Lung (tissue), 12 donors: ENCODE results near the gene NUDT16L1. TPM values are rescaled to one million over a fixed set of nuclear protein-coding genes. Genes with fewer than 3 reads are reported as not detected.

Source experiments
- ATAC-seq: fragments of 200-7000 bp; cut with Tn5 transposase; one replicate; pipeline ENCODE4 v1.9.1; 2020; ENCODE audit warnings: moderate number of reproducible peaks; ENCODE audit not compliant: insufficient read depth, low FRiP score
- DNase-seq, 3 donors: peaks; one replicate each; pipeline ENCODE4 v3.0.0-alpha.2; 2013 to 2017
- H3K27ac ChIP-seq, 2 donors: one replicate each; pipeline ENCODE4 v1.5.1; 2013; ENCODE audit warnings: mild to moderate bottlenecking in 2 of 2, moderate library complexity in 2 of 2, control low read depth in 1 of 2, inconsistent platforms in 1 of 2, low read depth in 1 of 2, low read length in 1 of 2
- H3K27me3 ChIP-seq, 3 donors: one replicate each; pipeline ENCODE4 v1.5.1; 2013; ENCODE audit warnings: low read length in 2 of 3; ENCODE audit not compliant: control insufficient read depth in 3 of 3, insufficient read depth in 3 of 3
- H3K36me3 ChIP-seq, 4 donors: one replicate each; pipeline ENCODE4 v1.5.1; 2013; ENCODE audit warnings: low read length in 4 of 4, mild to moderate bottlenecking in 1 of 4, moderate library complexity in 1 of 4; ENCODE audit not compliant: control insufficient read depth in 4 of 4, insufficient read depth in 4 of 4
- H3K4me1 ChIP-seq, 5 donors: one replicate each; pipeline ENCODE4 v1.5.1; 2013; ENCODE audit warnings: low read length in 5 of 5, mild to moderate bottlenecking in 2 of 5, moderate library complexity in 1 of 5; ENCODE audit not compliant: control insufficient read depth in 5 of 5, insufficient read depth in 5 of 5
- H3K4me3 ChIP-seq: one replicate; pipeline ENCODE4 v1.5.1; 2013; ENCODE audit warnings: mild to moderate bottlenecking, control low read depth, moderate library complexity
- H3K9ac ChIP-seq, 2 donors: one replicate each; pipeline ENCODE4 v1.5.1; 2013; ENCODE audit warnings: low read length in 2 of 2, control low read depth in 1 of 2; ENCODE audit not compliant: insufficient read depth in 1 of 2
- H3K9me3 ChIP-seq, 4 donors: one replicate each; pipeline ENCODE4 v1.5.1; 2013; ENCODE audit warnings: low read length in 3 of 4, mild to moderate bottlenecking in 1 of 4, moderate library complexity in 1 of 4; ENCODE audit not compliant: control insufficient read depth in 4 of 4, insufficient read depth in 3 of 4
- CTCF ChIP-seq: IDR thresholded peaks from 2 replicates; pipeline ENCODE4 v1.5.1; 2012; ENCODE audit warnings: mild to moderate bottlenecking; ENCODE audit errors: control extremely low read depth, extremely low read depth
- WGBS, 2 donors: extraction: QIAGEN DNeasy Blood & Tissue Kit; methylation state at CpG; one replicate each; pipeline ENCODE4 v1.1.7; 2013; 5-methylcytosine and 5-hydroxymethylcytosine counted together
- polyA plus RNA-seq, 2 donors: library from polyadenylated mRNA; stranded (reverse); fragments of 200-250 nt; gene quantifications; one replicate each; pipeline ENCODE4 v1.2.1, GENCODE V29; 2013
- total RNA-seq, 2 donors: library from RNA; depleted of rRNA in 1 of 2; stranded (reverse); fragments of >200 nt in 1 of 2; gene quantifications; one replicate each; pipeline ENCODE4 v1.2.1, GENCODE V29; 2014 to 2021
- donor health status: control.
- donor health status: control.
- donor health status: Bipolar disorder and iron deficiency.
- donor health status: healthy.
- donor health status: DM: yes; HTN: yes; CAD: no.

NUDT16L1 gene
- total and polyA plus RNA-seq, 4 donors = 27.8 to 41.3 (median 32.3) TPM

GRCh38 chr16:4689864-4690704 is 3.3 kb upstream of the NUDT16L1 start:
- 84 to 85% methylated on average over 31 of the region's 31 CpGs for WGBS, 2 donors
- DNase-seq (no peak), ATAC-seq (no peak)
- no peak overlapping the region for H3K9ac ChIP-seq
- no peak overlapping the region for H3K27ac ChIP-seq
- H3K9me3 ChIP-seq = no peaks in the 10 kb centered on the region
- no peaks in the 10 kb centered on the region for H3K27me3 ChIP-seq
- no peak for TF ChIP-seq CTCF
- H3K4me1 ChIP-seq = peaks cover 0 to 13% (median 6%) of the 10 kb centered on the region in 5 donors
- no peak overlapping the region for H3K4me3 ChIP-seq
- peaks cover 0 to 50% (median 7%) of the 10 kb centered on the region in 4 donors for H3K36me3 ChIP-seq

DNA sequence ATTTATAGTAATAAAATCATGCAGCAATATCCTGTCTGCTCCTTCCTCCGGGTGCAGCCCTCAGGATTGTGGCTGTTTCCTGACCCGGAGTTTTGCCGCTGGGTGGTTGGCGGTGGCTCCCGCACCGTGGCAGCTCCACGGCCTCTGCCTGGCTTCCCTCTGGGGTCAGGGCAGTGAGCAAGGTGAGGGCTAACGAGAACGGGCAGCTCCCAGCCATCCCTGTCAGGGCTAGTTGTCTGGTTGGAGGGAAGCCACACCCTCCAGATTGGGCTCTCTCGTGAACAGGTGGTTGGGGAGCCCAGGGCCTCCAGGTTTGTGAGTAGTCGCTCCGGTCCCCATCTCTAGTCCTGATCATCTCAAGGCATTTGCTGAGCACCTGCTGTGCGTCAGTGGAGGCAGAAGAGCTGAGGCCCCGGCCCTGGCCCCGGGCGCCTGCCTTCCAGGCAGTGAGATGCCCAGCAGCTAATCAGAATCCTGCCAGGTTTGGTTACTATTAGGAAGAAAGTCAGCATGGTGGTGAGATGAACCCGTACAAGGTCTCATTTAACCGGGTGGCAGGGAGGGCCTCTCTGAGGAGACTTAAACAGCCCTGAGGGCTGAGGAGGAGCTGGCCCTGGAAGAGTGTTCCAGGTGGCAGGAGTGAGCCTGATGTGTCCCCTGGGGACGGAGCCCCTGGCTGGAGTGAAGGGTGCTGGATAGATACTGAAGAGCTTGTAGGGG is 2.3 kb upstream of the NUDT16L1 start:
- H3K9me3 ChIP-seq = no peaks in the 10 kb centered on the region
- TF ChIP-seq CTCF = no peak
- DNase-seq (no peak), ATAC-seq (no peak)
- peaks cover 0 to 22% (median 8%) of the 10 kb centered on the region in 5 donors for H3K4me1 ChIP-seq
- H3K27ac ChIP-seq = no peak overlapping the region
- no peaks in the 10 kb centered on the region for H3K27me3 ChIP-seq
- H3K4me3 ChIP-seq = no peak overlapping the region
- H3K36me3 ChIP-seq = peaks cover 0 to 47% (median 14%) of the 10 kb centered on the region in 4 donors
- no peak overlapping the region for H3K9ac ChIP-seq
- 50 to 62% methylated on average over 19 of the region's 19 CpGs for WGBS, 2 donors

DNA sequence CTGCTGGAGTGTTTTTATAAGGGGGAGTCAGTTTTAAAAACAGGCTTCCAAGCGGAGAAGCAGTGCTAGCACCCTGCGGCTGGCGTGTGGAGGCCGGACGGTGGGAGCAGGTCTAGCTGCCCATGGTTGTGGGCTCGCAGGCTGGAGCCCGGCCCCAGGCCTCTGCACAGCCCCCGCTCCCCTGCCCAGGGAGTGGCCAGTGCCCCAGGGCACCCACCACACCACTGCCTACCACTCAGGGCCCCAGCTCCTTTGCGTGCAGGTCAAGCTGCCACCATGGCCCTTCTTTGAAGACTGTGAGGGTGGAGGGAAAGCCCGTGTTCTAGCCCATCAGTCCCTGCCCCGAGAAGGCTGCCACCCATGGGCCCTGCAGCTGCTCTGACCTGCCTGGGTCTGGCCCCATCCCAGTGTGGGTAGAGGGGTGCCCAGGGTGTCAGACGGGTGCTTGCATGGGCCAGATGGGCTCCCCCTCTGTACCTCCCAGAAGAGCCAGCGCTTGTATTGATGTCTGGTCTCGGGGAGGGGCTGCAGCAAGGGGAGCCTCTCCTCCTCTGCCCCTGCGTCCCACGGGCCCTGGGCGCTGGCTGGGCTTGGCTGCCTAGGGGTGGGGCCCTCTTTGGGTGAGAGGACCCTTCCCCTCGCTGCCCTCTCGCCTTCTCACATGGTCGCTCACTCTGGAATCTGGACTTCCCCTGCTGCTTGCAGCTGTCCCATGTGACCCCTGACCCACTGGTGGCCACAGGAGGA is 1.5 kb upstream of the NUDT16L1 start:
- Histone ChIP-seq H3K4me3 (no peak overlapping the region), H3K4me1 (peaks cover 0 to 25% (median 8%) of the 10 kb centered on the region in 5 donors), H3K36me3 (peaks cover 0 to 48% (median 14%) of the 10 kb centered on the region in 4 donors), H3K27ac (no peak overlapping the region), H3K9ac (no peak overlapping the region), H3K27me3 (no peaks in the 10 kb centered on the region), H3K9me3 (no peaks in the 10 kb centered on the region)
- no peak for ATAC-seq
- no peak for DNase-seq
- TF ChIP-seq CTCF = no peak
- 78% methylated on average over 20 of the region's 20 CpGs for WGBS, 2 donors
